OCI-M2 (cell line): Measurements from ENCODE around the gene SLC10A6.
"Not testable (repeated sequence)": the region's sequence is repeated elsewhere in the genome, so short reads cannot be mapped to it uniquely, and the experiment has no call there.

Experiments
- DNase-seq: peaks from one replicate; lab custom pipeline; 2025; ENCODE audit not compliant: unreplicated experiment; lab: John Stamatoyannopoulos, UW

The SLC10A6 gene, protein sequence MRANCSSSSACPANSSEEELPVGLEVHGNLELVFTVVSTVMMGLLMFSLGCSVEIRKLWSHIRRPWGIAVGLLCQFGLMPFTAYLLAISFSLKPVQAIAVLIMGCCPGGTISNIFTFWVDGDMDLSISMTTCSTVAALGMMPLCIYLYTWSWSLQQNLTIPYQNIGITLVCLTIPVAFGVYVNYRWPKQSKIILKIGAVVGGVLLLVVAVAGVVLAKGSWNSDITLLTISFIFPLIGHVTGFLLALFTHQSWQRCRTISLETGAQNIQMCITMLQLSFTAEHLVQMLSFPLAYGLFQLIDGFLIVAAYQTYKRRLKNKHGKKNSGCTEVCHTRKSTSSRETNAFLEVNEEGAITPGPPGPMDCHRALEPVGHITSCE

DNA sequence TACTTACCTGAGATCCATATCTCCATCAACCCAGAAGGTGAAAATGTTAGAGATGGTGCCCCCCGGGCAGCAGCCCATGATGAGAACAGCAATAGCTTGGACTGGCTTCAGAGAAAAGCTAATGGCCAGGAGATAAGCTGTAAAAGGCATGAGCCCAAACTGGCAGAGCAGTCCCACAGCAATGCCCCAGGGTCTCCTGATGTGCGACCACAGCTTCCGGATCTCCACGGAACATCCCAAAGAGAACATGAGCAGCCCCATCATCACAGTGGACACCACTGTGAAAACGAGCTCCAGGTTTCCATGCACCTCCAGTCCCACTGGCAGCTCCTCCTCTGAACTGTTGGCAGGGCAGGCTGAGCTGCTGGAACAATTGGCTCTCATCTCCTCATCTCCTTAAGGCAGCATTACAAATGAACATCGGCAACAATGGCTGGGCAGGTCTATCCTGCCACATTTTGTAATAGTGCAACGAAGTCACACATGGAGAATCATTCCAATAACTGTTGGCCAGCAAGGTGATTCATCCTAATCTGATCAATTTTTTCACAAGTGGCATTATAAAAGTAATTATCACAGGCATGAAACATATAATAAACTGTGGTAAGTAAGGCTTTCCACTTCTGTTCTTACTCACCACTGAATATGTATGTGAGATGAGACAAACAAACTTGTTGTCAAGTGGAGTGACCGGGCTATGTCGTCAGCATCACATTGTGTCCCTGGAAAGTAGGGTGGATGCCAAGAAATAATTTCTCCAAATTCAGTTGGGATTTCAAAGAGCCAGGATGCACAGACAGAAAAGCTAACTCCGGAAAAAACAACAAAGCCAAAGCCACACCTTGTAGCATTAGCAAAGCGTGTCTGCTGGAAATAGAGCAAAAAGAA lies at the start of gene SLC10A6:
TSS of gene SLC10A6 (minus strand) at position 653 of the 888 bp plus-strand sequence. CDS start at position 384, 269 bp downstream.
- DNase-seq = no peak

GRCh38 chr4:86898562-86898961 lies 49.4 kb upstream of the SLC10A6 start:
- no peak for DNase-seq

DNA sequence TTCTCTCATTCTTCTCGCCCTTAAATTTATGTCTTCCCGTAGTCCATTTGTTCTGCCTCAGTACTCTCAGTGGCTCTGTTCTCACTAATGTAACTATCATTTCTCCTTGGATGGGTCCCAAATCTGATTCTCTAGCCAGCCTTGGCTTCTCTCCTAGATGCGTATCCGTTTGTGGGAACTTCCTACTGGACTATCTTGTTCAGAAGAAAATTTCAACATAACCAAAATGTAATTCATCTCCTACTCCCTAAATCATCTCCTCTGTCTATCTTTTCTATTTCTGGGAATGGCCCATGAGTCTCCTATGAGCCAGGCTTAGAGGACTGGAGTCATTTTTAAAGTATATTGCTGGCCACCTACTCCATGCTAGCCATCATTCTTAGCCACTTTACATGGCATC lies 47.4 kb upstream of the SLC10A6 start:
- no peak for DNase-seq

DNA sequence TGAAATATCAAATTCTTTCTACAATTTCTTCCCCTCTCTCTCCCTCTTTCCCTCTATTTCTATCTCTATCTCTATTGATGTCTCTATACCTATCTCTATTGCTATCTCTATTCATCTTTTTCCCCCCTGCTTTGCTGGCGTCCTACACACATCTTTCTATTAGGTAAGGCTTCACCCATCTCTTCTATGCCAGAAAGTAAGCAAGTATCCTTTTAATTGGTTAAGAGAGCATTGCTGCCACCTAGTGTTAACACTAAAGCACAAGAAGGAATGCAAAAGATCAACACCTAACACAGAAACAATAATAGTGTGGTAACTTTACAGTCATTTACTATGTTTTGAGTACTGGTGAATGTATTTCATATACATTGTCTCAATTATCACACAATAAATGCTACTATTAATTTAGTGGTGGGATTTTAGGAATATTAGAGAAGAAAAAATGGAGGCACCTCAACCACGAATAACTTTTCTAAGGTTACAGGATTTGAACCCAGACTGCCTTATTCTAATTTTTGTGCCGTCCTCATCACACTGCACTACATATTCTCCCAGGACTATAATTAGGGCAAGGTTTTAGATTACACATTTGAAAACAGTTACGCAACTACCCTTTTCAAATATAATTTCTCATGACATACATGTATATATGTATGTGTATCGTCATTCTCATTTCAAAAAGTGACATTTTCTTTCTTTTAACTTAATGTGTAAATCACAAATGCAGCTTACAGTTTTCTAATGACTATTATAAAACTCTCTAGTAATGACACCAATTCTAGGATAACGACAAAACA lies 46.7 kb upstream of the SLC10A6 start:
- DNase-seq = no peak

GRCh38 chr4:86894455-86894854 lies 45.3 kb upstream of the SLC10A6 start:
- no peak for DNase-seq

DNA sequence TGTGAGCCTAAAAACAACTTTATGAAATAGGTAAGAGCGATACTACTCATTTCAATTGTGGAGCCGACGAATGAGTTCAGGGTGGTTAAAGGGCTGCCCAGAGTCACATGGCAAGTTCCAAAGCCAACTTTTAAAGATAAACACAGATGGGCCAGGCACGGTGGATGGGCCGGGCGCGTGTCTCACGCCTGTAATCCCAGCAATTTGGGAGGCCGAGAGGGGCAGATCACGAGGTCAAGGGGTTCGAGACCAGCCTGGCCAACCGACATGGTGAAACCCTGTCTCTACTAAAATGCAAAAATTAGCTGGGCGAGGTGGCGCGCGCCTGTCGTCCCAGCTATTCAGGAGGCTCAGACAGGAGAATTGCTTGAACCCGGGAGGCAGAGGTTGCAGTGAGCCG lies 44.0 kb upstream of the SLC10A6 start:
- DNase-seq = no peak

- no peak for DNase-seq
Measured at GRCh38 chr4:86892636-86892960, 43.4 kb upstream of the SLC10A6 start.

DNA sequence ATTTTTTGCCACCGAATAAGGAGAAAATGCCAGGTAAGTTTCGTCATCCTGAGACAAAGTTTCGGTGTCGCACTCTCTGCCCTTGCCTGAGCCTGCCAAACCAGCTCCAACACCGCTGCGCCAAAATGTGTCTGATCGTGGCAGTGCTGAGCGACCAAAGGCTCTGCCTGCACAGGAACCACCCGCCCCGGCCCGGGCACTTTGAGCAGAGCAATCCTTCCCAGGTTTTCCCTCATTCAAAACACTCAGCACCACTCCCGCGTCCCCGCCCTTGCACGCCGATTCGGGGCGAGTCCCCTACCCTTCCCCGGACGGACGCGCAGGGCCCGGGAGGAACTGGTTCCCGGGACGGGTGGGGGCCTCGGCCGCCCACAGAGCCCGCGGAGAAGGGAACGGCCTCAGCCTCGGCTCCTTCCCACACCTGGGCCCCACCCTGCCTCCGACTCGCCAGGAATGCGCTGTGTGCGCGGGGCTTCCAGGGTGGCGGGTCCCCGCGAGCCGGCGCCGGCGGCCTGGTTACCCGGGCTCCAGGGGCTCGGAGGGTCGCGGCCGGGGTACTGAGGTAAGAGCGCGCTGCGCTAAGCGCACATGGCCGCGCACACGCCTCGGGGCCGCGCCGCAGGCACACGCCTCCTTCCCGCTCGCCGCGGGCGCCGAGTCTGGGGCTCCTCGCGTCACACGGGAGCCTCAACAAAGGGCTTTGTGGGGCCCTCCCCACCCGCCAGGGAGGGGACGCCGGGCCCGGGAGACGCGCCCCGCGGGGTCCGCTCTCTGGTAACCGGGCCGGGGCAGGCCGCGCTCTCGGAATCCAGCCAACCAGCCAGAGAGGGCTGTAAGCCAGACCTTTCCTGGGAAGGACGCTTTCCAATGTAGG lies 42.8 kb upstream of the SLC10A6 start, which contains the start of gene C4orf36:
TSS of gene C4orf36 (minus strand) at position 661 of the 874 bp plus-strand sequence. CDS start 902 bp downstream, outside the sequence.
- DNase-seq = no peak

GRCh38 chr4:86890790-86891189 lies 41.6 kb upstream of the SLC10A6 start:
- no peak for DNase-seq

DNA sequence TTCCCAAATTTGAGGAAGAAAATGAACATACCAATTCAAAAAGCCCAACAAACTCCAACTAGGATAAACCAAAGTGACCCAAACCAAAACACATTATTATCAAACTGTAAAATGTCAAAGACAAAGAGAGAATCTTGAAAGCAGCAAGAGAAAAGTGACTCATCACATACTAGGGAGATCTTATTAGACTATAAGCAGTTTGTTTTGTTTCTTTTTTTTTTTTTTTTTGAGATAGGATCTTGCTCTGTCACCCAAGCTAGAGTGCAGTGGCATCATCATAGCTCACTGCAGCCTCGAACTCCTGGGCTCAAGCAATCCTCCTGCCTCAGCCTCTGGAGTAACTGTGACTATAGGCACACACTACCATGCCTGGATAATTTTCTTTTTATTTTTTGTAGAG lies 30.5 kb upstream of the SLC10A6 start:
- no peak for DNase-seq

- DNase-seq = no peak
Measured at GRCh38 chr4:86878640-86879039, 29.5 kb upstream of the SLC10A6 start.

- no peak for DNase-seq
Measured at GRCh38 chr4:86876894-86877685, 27.9 kb upstream of the SLC10A6 start.

- DNase-seq = not testable (repeated sequence)
Measured at GRCh38 chr4:86875436-86875835, 26.3 kb upstream of the SLC10A6 start.

DNA sequence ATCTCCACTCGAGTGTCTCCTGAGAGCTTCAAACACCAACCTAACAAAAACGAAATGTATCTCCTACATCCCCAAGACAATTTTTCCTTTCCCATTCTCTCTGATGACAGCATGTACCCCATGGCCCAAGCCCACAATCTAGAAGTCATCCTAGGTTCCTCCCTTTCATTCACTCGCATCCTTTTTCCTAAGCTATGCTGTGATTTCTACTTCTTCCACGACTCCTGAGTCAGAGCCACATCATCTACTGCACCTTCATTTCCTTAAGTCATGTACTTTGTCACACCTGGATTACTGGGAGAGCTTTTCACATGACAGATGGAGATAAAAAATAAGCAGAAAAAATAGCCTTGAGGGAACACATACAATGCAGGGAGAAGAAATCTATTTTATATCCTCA lies 23.0 kb upstream of the SLC10A6 start:
- no peak for DNase-seq

DNA sequence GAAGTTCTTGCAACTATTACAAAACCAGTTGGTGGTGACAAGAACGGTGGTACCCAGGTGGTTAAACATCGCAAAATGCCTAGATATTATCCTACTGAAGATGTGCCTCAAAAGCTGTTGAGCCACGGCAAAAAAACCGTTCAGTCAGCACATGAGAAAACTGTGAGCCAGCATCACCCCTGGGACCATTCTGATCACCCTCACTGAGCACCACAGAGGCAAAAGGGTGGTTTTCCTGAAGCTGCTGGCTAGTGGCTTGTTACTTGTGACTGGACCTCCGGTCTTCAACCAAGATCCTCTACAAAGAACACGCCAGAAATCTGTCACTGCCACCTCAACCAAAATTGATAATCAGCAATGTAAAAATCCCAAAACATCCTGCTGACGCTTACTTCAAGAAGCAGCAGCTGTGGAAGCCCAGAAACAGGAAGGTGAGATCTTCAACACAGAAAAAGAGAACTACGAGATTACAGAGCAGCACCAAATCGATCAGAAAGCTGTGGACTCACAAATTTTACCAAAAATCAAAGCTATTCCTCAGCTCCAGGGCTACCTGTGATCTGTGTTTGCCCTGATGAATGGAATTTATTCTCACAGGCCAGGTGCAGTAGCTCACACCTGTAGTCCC lies 21.4 kb upstream of the SLC10A6 start:
- DNase-seq = no peak

DNA sequence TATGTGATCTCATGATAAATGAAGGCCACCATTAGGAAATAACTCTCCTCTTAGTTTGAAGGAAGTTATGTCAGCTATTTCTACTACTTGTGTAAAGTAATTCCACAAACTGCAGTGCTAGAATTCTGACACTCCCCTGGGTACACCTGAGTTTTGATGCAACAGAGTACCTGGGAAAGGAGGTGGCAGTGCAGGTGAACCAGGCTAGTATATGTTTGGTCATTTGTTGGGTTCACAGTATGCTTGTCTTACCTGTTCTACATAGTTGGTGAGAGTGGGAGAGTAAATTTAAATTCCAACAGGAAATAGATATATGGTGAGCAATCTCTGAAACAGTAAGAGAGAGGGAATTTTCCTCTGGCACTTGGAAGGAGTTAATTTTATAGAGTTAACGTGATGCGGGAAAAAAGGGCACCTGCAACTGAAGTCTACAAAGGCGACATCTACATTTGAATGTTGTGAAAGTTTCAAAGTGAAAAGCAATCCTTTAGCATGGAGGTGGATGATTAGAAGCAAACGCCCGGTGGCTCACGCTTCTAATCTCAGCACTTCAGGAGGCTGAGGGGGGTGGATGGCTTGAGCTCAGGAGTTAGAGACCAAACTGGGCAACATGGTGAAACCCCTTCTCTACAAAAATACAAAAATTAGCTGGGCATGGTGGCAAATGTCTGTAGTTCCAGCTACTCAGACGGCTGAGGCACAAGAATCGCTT lies 8.3 kb upstream of the SLC10A6 start:
- no peak for DNase-seq

DNA sequence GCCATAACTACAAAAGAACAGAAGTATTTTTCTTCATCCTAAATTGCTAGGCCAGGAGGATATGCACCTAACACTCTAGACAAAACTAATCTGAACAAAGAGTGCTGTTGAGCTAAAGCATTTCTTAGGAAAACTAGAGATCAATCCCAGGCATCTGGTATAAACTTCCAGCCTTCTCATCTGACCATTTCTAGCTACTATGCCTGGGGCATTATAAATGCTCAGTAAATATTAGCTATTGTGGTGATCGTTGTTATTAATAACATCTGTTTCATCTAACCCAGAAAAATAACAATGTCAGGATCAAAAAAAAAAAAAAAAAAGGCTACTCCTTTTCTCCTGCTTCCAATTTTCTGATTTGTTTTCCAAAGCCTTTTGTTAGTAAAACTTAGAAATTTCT lies 7.7 kb upstream of the SLC10A6 start:
- no peak for DNase-seq

- DNase-seq = no peak
Measured at GRCh38 chr4:86855572-86855971, 6.4 kb upstream of the SLC10A6 start.
